Measurements from ENCODE around the gene SHISAL1. TPM values are rescaled to one million over a fixed set of nuclear protein-coding genes. Genes with fewer than 3 reads are reported as not detected.

SHISAL1 gene
- total RNA-seq, 1 donor from 2014 or later: 5.0 TPM

DNA sequence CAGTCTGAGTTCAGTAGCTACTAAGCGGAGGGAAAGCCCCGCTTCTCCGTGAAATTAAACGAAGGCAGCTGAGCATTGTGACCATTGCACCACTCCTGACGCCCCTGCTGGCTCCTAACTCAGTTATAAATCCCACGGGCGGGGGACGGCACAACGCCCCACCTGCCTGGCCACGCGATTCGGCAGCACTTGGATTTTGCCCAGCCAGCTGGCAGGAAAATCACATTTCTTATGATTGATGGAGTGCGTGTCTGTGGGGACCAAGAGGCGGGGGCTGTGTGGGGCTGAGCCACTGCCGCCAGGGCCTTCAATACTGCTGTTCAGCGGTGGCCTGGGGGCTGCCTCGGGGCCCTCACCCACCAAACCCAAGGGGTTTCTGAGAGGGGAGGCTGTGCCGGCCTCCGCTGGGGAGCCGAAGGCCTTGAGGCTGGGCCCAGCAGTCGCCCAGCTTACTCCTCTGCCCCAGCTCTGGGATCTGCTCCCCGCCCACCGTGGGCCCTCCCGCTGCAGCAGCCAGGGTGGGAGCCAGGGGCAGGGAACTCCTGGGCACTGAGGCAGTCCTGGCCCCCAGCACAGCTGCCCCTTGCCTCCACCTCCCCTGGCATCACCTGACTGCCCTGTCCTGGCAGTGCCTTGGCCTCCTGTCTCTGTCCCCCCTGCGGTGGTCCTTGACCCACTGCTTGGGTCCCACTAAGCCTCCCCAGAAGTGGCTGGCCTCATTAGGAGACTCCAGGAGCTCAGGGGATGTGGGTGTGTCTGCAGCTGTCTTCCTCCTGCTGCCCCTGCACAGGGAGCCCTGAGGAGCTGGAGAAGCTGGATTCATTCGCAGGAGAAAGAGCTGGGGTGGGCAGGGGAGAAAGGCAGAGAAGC lies 30.7 kb downstream of the SHISAL1 start:
- no peak for DNase-seq (ENCODE audit: extremely low spot score, unreplicated experiment)
- H3K27me3 Mint-ChIP-seq (ENCODE audit: unreplicated experiment): no peaks in the 10 kb centered on the region
- no peak overlapping the region for H3K4me3 Mint-ChIP-seq (ENCODE audit: unreplicated experiment)
- H3K9me3 Mint-ChIP-seq (ENCODE audit: unreplicated experiment): no peaks in the 10 kb centered on the region
- H3K36me3 Mint-ChIP-seq (ENCODE audit: unreplicated experiment): no peaks in the 10 kb centered on the region
- TF ChIP-seq, protein P1, sequence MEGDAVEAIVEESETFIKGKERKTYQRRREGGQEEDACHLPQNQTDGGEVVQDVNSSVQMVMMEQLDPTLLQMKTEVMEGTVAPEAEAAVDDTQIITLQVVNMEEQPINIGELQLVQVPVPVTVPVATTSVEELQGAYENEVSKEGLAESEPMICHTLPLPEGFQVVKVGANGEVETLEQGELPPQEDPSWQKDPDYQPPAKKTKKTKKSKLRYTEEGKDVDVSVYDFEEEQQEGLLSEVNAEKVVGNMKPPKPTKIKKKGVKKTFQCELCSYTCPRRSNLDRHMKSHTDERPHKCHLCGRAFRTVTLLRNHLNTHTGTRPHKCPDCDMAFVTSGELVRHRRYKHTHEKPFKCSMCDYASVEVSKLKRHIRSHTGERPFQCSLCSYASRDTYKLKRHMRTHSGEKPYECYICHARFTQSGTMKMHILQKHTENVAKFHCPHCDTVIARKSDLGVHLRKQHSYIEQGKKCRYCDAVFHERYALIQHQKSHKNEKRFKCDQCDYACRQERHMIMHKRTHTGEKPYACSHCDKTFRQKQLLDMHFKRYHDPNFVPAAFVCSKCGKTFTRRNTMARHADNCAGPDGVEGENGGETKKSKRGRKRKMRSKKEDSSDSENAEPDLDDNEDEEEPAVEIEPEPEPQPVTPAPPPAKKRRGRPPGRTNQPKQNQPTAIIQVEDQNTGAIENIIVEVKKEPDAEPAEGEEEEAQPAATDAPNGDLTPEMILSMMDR (IDR thresholded peaks at IDR 0.05): no peak
- no peak overlapping the region for H3K27ac Mint-ChIP-seq (ENCODE audit: unreplicated experiment)
- peaks cover 13% of the 10 kb centered on the region for H3K4me1 Mint-ChIP-seq (ENCODE audit: unreplicated experiment)

GRCh38 chr22:44280665-44281188 lies 32.0 kb downstream of the SHISAL1 start:
- no peak overlapping the region for H3K27ac Mint-ChIP-seq (ENCODE audit: unreplicated experiment)
- H3K36me3 Mint-ChIP-seq (ENCODE audit: unreplicated experiment): no peaks in the 10 kb centered on the region
- H3K4me3 Mint-ChIP-seq (ENCODE audit: unreplicated experiment): no peak overlapping the region
- TF ChIP-seq, protein P1 (IDR thresholded peaks at IDR 0.05): no peak
- H3K9me3 Mint-ChIP-seq (ENCODE audit: unreplicated experiment): no peaks in the 10 kb centered on the region
- no peak for DNase-seq (ENCODE audit: extremely low spot score, unreplicated experiment)
- H3K27me3 Mint-ChIP-seq (ENCODE audit: unreplicated experiment): no peaks in the 10 kb centered on the region
- peaks cover 13% of the 10 kb centered on the region for H3K4me1 Mint-ChIP-seq (ENCODE audit: unreplicated experiment)

GRCh38 chr22:44279069-44279360 lies 33.7 kb downstream of the SHISAL1 start:
- no peaks in the 10 kb centered on the region for H3K9me3 Mint-ChIP-seq (ENCODE audit: unreplicated experiment)
- no peak overlapping the region for H3K4me3 Mint-ChIP-seq (ENCODE audit: unreplicated experiment)
- DNase-seq (ENCODE audit: extremely low spot score, unreplicated experiment): no peak
- TF ChIP-seq, protein P1 (IDR thresholded peaks at IDR 0.05): no peak
- no peaks in the 10 kb centered on the region for H3K27me3 Mint-ChIP-seq (ENCODE audit: unreplicated experiment)
- peaks cover 13% of the 10 kb centered on the region for H3K4me1 Mint-ChIP-seq (ENCODE audit: unreplicated experiment)
- no peaks in the 10 kb centered on the region for H3K36me3 Mint-ChIP-seq (ENCODE audit: unreplicated experiment)
- H3K27ac Mint-ChIP-seq (ENCODE audit: unreplicated experiment): peak overlapping the region; percentile 14

DNA sequence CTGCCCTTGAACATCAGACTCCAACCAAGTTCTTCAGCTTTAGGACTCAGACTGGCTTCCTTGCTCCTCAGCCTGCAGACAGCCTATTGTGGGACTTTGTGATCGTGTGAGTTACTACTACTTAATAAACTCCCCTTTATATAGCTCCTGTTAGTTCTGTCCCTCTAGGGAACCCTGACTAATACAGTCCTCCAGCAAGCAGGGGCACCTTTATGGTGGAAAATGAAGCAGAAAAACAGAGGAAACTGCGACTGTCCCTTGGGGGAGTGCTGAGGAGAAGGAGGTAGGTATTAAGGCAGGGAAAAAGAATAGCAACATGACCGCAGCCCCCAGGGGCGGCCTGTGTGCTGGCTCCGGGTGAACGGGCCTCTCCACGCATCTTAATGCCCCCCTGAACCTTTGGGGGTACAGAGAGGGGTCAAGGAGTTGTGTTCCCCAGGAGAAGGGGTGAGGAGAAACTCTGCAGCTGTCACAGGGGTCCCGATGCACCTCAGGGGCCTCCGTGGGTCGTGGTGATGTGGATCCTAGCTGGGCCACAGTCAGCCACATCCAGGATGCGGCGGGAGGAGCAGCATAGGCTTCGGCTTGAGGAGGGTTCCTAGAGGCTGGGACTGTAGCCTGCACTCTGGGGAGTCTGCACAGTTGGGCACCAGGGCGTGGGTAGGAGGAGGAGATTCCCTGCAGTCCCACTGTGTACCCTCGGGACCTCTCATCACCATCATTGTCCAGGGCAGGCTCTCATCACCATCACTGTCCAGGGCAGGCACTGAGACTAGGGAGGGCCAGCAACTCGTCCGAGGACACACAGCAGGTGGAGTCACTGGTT lies 34.3 kb downstream of the SHISAL1 start:
- peaks cover 13% of the 10 kb centered on the region for H3K4me1 Mint-ChIP-seq (ENCODE audit: unreplicated experiment)
- H3K27me3 Mint-ChIP-seq (ENCODE audit: unreplicated experiment): no peaks in the 10 kb centered on the region
- DNase-seq (ENCODE audit: extremely low spot score, unreplicated experiment): no peak
- H3K4me3 Mint-ChIP-seq (ENCODE audit: unreplicated experiment): no peak overlapping the region
- no peaks in the 10 kb centered on the region for H3K36me3 Mint-ChIP-seq (ENCODE audit: unreplicated experiment)
- H3K27ac Mint-ChIP-seq (ENCODE audit: unreplicated experiment): peak overlapping the region; percentile 14
- TF ChIP-seq, protein P1 (IDR thresholded peaks at IDR 0.05): no peak
- H3K9me3 Mint-ChIP-seq (ENCODE audit: unreplicated experiment): no peaks in the 10 kb centered on the region
